Mucosa of rectum (tissue), 2 donors: ENCODE data around the gene SPIRE1.
"Not testable (repeated sequence)": the region's sequence is repeated elsewhere in the genome, so short reads cannot be mapped to it uniquely, and the experiment has no call there.

Experiments used
- H3K27ac ChIP-seq, 2 donors: one replicate each; pipeline ENCODE4 v1.7.0; 2013; ENCODE audit warnings: inconsistent platforms in 2 of 2, low read depth in 2 of 2, low read length in 2 of 2
- H3K27me3 ChIP-seq, 2 donors: one replicate each; pipeline ENCODE4 v1.7.0; 2013; ENCODE audit warnings: low read length in 2 of 2; ENCODE audit not compliant: control insufficient read depth in 2 of 2, insufficient read depth in 2 of 2
- H3K36me3 ChIP-seq, 2 donors: one replicate each; pipeline ENCODE4 v1.7.0; 2013; ENCODE audit warnings: low read length in 2 of 2; ENCODE audit not compliant: control insufficient read depth in 2 of 2, insufficient read depth in 2 of 2
- H3K4me1 ChIP-seq, 2 donors: one replicate each; pipeline ENCODE4 v1.7.0; 2013; ENCODE audit warnings: low read length in 2 of 2, mild to moderate bottlenecking in 1 of 2; ENCODE audit not compliant: control insufficient read depth in 2 of 2, insufficient read depth in 2 of 2
- H3K4me3 ChIP-seq, 2 donors: one replicate each; pipeline ENCODE4 v1.7.0; 2013; ENCODE audit warnings: low read length in 2 of 2
- H3K9ac ChIP-seq, 2 donors: one replicate each; pipeline ENCODE4 v1.7.0; 2013; ENCODE audit warnings: low read length in 2 of 2, low read depth in 1 of 2, mild to moderate bottlenecking in 1 of 2
- H3K9me3 ChIP-seq, 2 donors: one replicate each; pipeline ENCODE4 v1.7.0; 2013; ENCODE audit warnings: low read length in 2 of 2; ENCODE audit not compliant: control insufficient read depth in 2 of 2
- donor health status: healthy.
- donor health status: Normal muscosa, but diverticular disease.

Gene SPIRE1

GRCh38 chr18:12560600-12560999, 97.3 kb downstream of the SPIRE1 start:
- H3K9me3 ChIP-seq: not testable (repeated sequence)

GRCh38 chr18:12559319-12559718, 98.6 kb downstream of the SPIRE1 start:
- no peak overlapping the region for H3K27ac ChIP-seq

More at GRCh38 chr18:12560600-12560999, 97.3 kb downstream of the SPIRE1 start:
- not testable (repeated sequence) for H3K9ac ChIP-seq, H3K4me1 ChIP-seq, H3K4me3 ChIP-seq, H3K36me3 ChIP-seq, H3K27ac ChIP-seq, H3K27me3 ChIP-seq

GRCh38 chr18:12556946-12557806, 100.7 kb downstream of the SPIRE1 start:
- no peaks in the 10 kb centered on the region for H3K27me3 ChIP-seq
- no peaks in the 10 kb centered on the region for H3K36me3 ChIP-seq
- no peak overlapping the region for H3K27ac ChIP-seq
- H3K4me3 ChIP-seq: no peak overlapping the region
- H3K9ac ChIP-seq: no peak overlapping the region
- H3K4me1 ChIP-seq: no peaks in the 10 kb centered on the region
- H3K9me3 ChIP-seq: no peaks in the 10 kb centered on the region

More at GRCh38 chr18:12559319-12559718, 98.6 kb downstream of the SPIRE1 start:
- Histone ChIP-seq H3K4me3 (no peak overlapping the region), H3K36me3 (no peaks in the 10 kb centered on the region), H3K27me3 (no peaks in the 10 kb centered on the region), H3K9ac (no peak overlapping the region), H3K4me1 (no peaks in the 10 kb centered on the region), H3K9me3 (no peaks in the 10 kb centered on the region)

GRCh38 chr18:12554796-12555388, 103.0 kb downstream of the SPIRE1 start:
- Histone ChIP-seq H3K27me3 (no peaks in the 10 kb centered on the region), H3K9ac (no peak overlapping the region), H3K9me3 (no peaks in the 10 kb centered on the region), H3K4me3 (no peak overlapping the region), H3K27ac (no peak overlapping the region), H3K36me3 (no peaks in the 10 kb centered on the region), H3K4me1 (no peaks in the 10 kb centered on the region)

- no peaks in the 10 kb centered on the region for H3K27me3 ChIP-seq
- no peaks in the 10 kb centered on the region for H3K36me3 ChIP-seq
- no peak overlapping the region for H3K9ac ChIP-seq
- no peaks in the 10 kb centered on the region for H3K4me1 ChIP-seq
- H3K27ac ChIP-seq: no peak overlapping the region
- no peak overlapping the region for H3K4me3 ChIP-seq
- no peaks in the 10 kb centered on the region for H3K9me3 ChIP-seq
Observed at GRCh38 chr18:12552879-12553242, 105.0 kb downstream of the SPIRE1 start.

GRCh38 chr18:12551943-12552878, 105.7 kb downstream of the SPIRE1 start:
- not testable (repeated sequence) for H3K27me3 ChIP-seq, H3K9ac ChIP-seq, H3K36me3 ChIP-seq, H3K4me1 ChIP-seq, H3K9me3 ChIP-seq, H3K27ac ChIP-seq, H3K4me3 ChIP-seq

- H3K27me3 ChIP-seq, H3K9me3 ChIP-seq, H3K4me1 ChIP-seq, H3K4me3 ChIP-seq, H3K36me3 ChIP-seq, H3K27ac ChIP-seq, H3K9ac ChIP-seq: not testable (repeated sequence)
Observed at GRCh38 chr18:12551466-12551865, 106.4 kb downstream of the SPIRE1 start.

- Histone ChIP-seq H3K27me3 (no peaks in the 10 kb centered on the region), H3K9ac (no peak overlapping the region), H3K4me3 (no peak overlapping the region), H3K27ac (no peak overlapping the region), H3K4me1 (no peaks in the 10 kb centered on the region), H3K9me3 (no peaks in the 10 kb centered on the region), H3K36me3 (no peaks in the 10 kb centered on the region)
Observed at GRCh38 chr18:12543697-12544096, 114.2 kb downstream of the SPIRE1 start.

- Histone ChIP-seq H3K27me3 (no peaks in the 10 kb centered on the region), H3K4me3 (no peak overlapping the region), H3K36me3 (no peaks in the 10 kb centered on the region), H3K27ac (no peak overlapping the region), H3K4me1 (no peaks in the 10 kb centered on the region), H3K9me3 (no peaks in the 10 kb centered on the region), H3K9ac (no peak overlapping the region)
Observed at GRCh38 chr18:12540751-12541150, 117.2 kb downstream of the SPIRE1 start.

- H3K4me1 ChIP-seq, H3K27ac ChIP-seq, H3K36me3 ChIP-seq, H3K4me3 ChIP-seq, H3K27me3 ChIP-seq, H3K9ac ChIP-seq, H3K9me3 ChIP-seq: not testable (repeated sequence)
Observed at GRCh38 chr18:12539158-12539557, 118.7 kb downstream of the SPIRE1 start.
